ENCODE data around the gene MEGF8. TPM values are rescaled to one million over a fixed set of nuclear protein-coding genes. Genes with fewer than 3 reads are reported as not detected.
A peak's percentile ranks its signal among the peaks of the same experiment; 100 is the strongest.

The MEGF8 gene
- total RNA-seq, 1 donor from 2014 or later = 43.1 TPM

- DNase-seq = no peak
Measured at GRCh38 chr19:42357290-42357689, 31.9 kb downstream of the MEGF8 start.

- DNase-seq = no peak
Measured at GRCh38 chr19:42360787-42361544, 35.5 kb downstream of the MEGF8 start.

GRCh38 chr19:42361545-42361910 lies 36.1 kb downstream of the MEGF8 start:
- DNase-seq = no peak

GRCh38 chr19:42362342-42362741 lies 36.9 kb downstream of the MEGF8 start:
- DNase-seq = no peak

GRCh38 chr19:42362891-42363440 lies 37.5 kb downstream of the MEGF8 start:
- no peak for DNase-seq

- no peak for DNase-seq
Measured at GRCh38 chr19:42363614-42364346, 38.3 kb downstream of the MEGF8 start.

GRCh38 chr19:42366673-42367072 lies 41.2 kb downstream of the MEGF8 start:
- no peak for DNase-seq

GRCh38 chr19:42367929-42368328 lies 42.5 kb downstream of the MEGF8 start:
- no peak for DNase-seq

GRCh38 chr19:42368360-42368759 lies 42.9 kb downstream of the MEGF8 start:
- DNase-seq = no peak

- DNase-seq = no peak
Measured at GRCh38 chr19:42368765-42369164, 43.3 kb downstream of the MEGF8 start.

- DNase-seq = no peak
Measured at GRCh38 chr19:42369433-42370067, 44.1 kb downstream of the MEGF8 start.

- no peak for DNase-seq
Measured at GRCh38 chr19:42370068-42370520, 44.7 kb downstream of the MEGF8 start.

- DNase-seq = peak; percentile 10
Measured at GRCh38 chr19:42370626-42371175, 45.3 kb downstream of the MEGF8 start.

- DNase-seq = no peak
Measured at GRCh38 chr19:42374826-42375376, 49.5 kb downstream of the MEGF8 start.

GRCh38 chr19:42375415-42376176 lies 50.2 kb downstream of the MEGF8 start:
- no peak for DNase-seq

- no peak for DNase-seq
Measured at GRCh38 chr19:42376177-42376555, 50.7 kb downstream of the MEGF8 start.

- no peak for DNase-seq
Measured at GRCh38 chr19:42378225-42379215, 53.1 kb downstream of the MEGF8 start.

GRCh38 chr19:42380155-42380554 lies 54.7 kb downstream of the MEGF8 start:
- no peak for DNase-seq

- DNase-seq = peak; percentile 60
Measured at GRCh38 chr19:42386974-42387707, 61.7 kb downstream of the MEGF8 start.
